SK-N-SH (cell line): Measurements from ENCODE around the gene LMF1.

ENCODE experiments used
- FOXJ3 ChIP-seq: sonication (generic); formaldehyde crosslinking; IDR thresholded peaks from 2 replicates; pipeline ENCODE4 v1.5.1; 2020; ENCODE audit warnings: mild to moderate bottlenecking, missing genetic modification reagents
- RCOR1 ChIP-seq: fragments of 150-350 bp; IDR thresholded peaks from 2 replicates; pipeline ENCODE4 v1.6.1; 2017; ENCODE audit warnings: antibody characterized with exemption, low read length
- TAF1 ChIP-seq: IDR thresholded peaks from 2 replicates; pipeline ENCODE4 v1.6.1; 2012; ENCODE audit warnings: low read depth, mild to moderate bottlenecking, low read length, moderate library complexity, borderline replicate concordance
- TF ChIP-seq, protein P1 (sequence below): fragments of 200-600 bp; sonication (generic); IDR thresholded peaks from 2 replicates; pipeline ENCODE4 v1.6.1; 2017; ENCODE audit warnings: antibody characterized with exemption, mild to moderate bottlenecking, moderate library complexity
- TF ChIP-seq, protein P2 (sequence below): IDR thresholded peaks from 2 replicates; pipeline ENCODE4 v1.6.1; 2012; ENCODE audit warnings: mild to moderate bottlenecking, low read depth, low read length, moderate library complexity

DNA sequence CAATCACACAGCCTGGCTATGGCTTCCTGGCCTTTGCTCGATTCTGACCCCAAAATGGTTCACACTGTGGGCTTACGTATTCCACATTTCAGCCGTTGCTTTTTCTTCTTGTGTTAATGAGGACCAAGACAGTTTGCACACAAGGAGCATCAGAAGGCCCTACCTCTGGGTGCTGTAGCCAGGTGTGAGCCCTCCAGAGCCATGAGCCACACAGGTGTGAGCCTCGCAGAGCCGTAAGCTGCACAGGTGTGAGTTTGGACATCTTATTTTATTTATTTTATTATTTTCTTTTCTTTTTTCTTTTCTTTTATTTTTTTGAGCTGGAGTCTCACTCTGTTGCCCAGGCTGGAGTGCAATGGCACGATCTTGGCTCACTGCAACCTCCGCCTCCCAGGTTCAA is 70.6 kb downstream of the LMF1 start:
- TF ChIP-seq TAF1 (no peak), FOXJ3 (CRISPR knock-in tag) (no peak), RCOR1 (no peak)
- TF ChIP-seq, protein P1, sequence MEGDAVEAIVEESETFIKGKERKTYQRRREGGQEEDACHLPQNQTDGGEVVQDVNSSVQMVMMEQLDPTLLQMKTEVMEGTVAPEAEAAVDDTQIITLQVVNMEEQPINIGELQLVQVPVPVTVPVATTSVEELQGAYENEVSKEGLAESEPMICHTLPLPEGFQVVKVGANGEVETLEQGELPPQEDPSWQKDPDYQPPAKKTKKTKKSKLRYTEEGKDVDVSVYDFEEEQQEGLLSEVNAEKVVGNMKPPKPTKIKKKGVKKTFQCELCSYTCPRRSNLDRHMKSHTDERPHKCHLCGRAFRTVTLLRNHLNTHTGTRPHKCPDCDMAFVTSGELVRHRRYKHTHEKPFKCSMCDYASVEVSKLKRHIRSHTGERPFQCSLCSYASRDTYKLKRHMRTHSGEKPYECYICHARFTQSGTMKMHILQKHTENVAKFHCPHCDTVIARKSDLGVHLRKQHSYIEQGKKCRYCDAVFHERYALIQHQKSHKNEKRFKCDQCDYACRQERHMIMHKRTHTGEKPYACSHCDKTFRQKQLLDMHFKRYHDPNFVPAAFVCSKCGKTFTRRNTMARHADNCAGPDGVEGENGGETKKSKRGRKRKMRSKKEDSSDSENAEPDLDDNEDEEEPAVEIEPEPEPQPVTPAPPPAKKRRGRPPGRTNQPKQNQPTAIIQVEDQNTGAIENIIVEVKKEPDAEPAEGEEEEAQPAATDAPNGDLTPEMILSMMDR, result no peak
- TF ChIP-seq, protein P2, sequence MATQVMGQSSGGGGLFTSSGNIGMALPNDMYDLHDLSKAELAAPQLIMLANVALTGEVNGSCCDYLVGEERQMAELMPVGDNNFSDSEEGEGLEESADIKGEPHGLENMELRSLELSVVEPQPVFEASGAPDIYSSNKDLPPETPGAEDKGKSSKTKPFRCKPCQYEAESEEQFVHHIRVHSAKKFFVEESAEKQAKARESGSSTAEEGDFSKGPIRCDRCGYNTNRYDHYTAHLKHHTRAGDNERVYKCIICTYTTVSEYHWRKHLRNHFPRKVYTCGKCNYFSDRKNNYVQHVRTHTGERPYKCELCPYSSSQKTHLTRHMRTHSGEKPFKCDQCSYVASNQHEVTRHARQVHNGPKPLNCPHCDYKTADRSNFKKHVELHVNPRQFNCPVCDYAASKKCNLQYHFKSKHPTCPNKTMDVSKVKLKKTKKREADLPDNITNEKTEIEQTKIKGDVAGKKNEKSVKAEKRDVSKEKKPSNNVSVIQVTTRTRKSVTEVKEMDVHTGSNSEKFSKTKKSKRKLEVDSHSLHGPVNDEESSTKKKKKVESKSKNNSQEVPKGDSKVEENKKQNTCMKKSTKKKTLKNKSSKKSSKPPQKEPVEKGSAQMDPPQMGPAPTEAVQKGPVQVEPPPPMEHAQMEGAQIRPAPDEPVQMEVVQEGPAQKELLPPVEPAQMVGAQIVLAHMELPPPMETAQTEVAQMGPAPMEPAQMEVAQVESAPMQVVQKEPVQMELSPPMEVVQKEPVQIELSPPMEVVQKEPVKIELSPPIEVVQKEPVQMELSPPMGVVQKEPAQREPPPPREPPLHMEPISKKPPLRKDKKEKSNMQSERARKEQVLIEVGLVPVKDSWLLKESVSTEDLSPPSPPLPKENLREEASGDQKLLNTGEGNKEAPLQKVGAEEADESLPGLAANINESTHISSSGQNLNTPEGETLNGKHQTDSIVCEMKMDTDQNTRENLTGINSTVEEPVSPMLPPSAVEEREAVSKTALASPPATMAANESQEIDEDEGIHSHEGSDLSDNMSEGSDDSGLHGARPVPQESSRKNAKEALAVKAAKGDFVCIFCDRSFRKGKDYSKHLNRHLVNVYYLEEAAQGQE, result no peak
